GM12892 (cell line): ENCODE results near the gene GGACT.

Experiments
- POLR2A ChIP-seq: IDR thresholded peaks from 2 replicates; pipeline ENCODE4 v1.6.1; 2011; ENCODE audit warnings: low read depth, low read length, control low read depth
- POLR2AphosphoS5 ChIP-seq: IDR thresholded peaks from 2 replicates; pipeline ENCODE4 v1.6.1; 2011; ENCODE audit warnings: low read depth, low read length, control low read depth
- TAF1 ChIP-seq: IDR thresholded peaks from 2 replicates; pipeline ENCODE4 v1.6.1; 2011; ENCODE audit warnings: low read depth, mild to moderate bottlenecking, control low read depth, low read length, borderline replicate concordance

GRCh38 chr13:100610391-100611347 lies 22.1 kb upstream of the GGACT start:
- TF ChIP-seq TAF1, result no peak
- TF ChIP-seq POLR2A, result no peak
- TF ChIP-seq POLR2AphosphoS5, result no peak
